Spinal cord (tissue), 10 donors: ENCODE data around the gene CDH3. TPM values are rescaled to one million over a fixed set of nuclear protein-coding genes. Genes with fewer than 3 reads are reported as not detected.

Source experiments
- DNase-seq, 6 donors: peaks; one replicate each; pipeline versions ENCODE4 v3.0.0 to v3.0.0-alpha.2; 2013 to 2015; ENCODE audit warnings: low spot score in 6 of 6, low read depth in 4 of 6
- H3K27ac ChIP-seq: one replicate; pipeline ENCODE4 v1.5.1; 2013; ENCODE audit warnings: low read depth, low read length, control low read depth
- H3K27me3 ChIP-seq: one replicate; pipeline ENCODE4 v1.6.1; 2013; ENCODE audit warnings: low read length; ENCODE audit not compliant: control insufficient read depth, insufficient read depth
- H3K36me3 ChIP-seq: one replicate; pipeline ENCODE4 v1.6.1; 2013; ENCODE audit warnings: low read length; ENCODE audit not compliant: control insufficient read depth, insufficient read depth
- H3K4me1 ChIP-seq: one replicate; pipeline ENCODE4 v1.6.1; 2013; ENCODE audit warnings: low read length; ENCODE audit not compliant: control insufficient read depth, insufficient read depth
- H3K4me3 ChIP-seq: one replicate; pipeline ENCODE4 v1.5.1; 2013; ENCODE audit warnings: low read depth, low read length, control low read depth
- H3K9me3 ChIP-seq: one replicate; pipeline ENCODE4 v1.6.1; 2013; ENCODE audit warnings: low read length; ENCODE audit not compliant: control insufficient read depth, insufficient read depth
- WGBS: methylation state at CpG from one replicate; pipeline ENCODE4 v1.1.5; 2013; ENCODE audit warnings: missing lambda C conversion rate; ENCODE audit not compliant: insufficient coverage; 5-methylcytosine and 5-hydroxymethylcytosine counted together
- polyA plus RNA-seq, 2 donors: library from polyadenylated mRNA; unstranded; fragments of 120-200 nt; gene quantifications; one replicate each; pipeline ENCODE4 v1.2.1, GENCODE V29; 2013; ENCODE audit not compliant: insufficient read length in 2 of 2
- small RNA-seq: library from RNA; depleted of rRNA; stranded (forward); fragments of <200 nt; gene quantifications from one replicate; pipeline ENCODE3, GENCODE V24; 2014; ENCODE audit warnings: low replicate concordance
- total RNA-seq, 2 donors: library from RNA; depleted of rRNA in 1 of 2; stranded (reverse); fragments of 120-200 nt in 1 of 2; fragments of >200 nt in 1 of 2; gene quantifications; one replicate each; pipeline versions ENCODE4 v1.2.3 to v1.2.4, GENCODE V29; 2013 to 2014
- donor health status: healthy.

Gene CDH3
- total and polyA plus RNA-seq, 4 donors = 9.3 to 29.5 (median 25.6) TPM

GRCh38 chr16:68739964-68740627 is 95.0 kb downstream of the CDH3 start:
- Histone ChIP-seq H3K27ac (peak overlapping the region; percentile 47), H3K27me3 (peaks cover 20% of the 10 kb centered on the region)
- WGBS = 63% methylated on average over 4 of the region's 7 CpGs

GRCh38 chr16:68740628-68741346 is 95.7 kb downstream of the CDH3 start:
- peak overlapping the region; percentile 47 for H3K27ac ChIP-seq
- H3K4me1 ChIP-seq = peaks cover 38% of the 10 kb centered on the region
- H3K36me3 ChIP-seq = no peaks in the 10 kb centered on the region
- peaks cover 20% of the 10 kb centered on the region for H3K27me3 ChIP-seq
- H3K4me3 ChIP-seq = no peak overlapping the region
- no peaks in the 10 kb centered on the region for H3K9me3 ChIP-seq
- DNase-seq = no peak
- 72% methylated on average over 4 of the region's 9 CpGs for WGBS

More at GRCh38 chr16:68739964-68740627, 95.0 kb downstream of the CDH3 start:
- Histone ChIP-seq H3K9me3 (no peaks in the 10 kb centered on the region), H3K4me3 (no peak overlapping the region), H3K36me3 (no peaks in the 10 kb centered on the region), H3K4me1 (peaks cover 38% of the 10 kb centered on the region)
- DNase-seq = no peak

GRCh38 chr16:68743664-68744063 is 98.6 kb downstream of the CDH3 start:
- DNase-seq = no peak
- no peak overlapping the region for H3K4me3 ChIP-seq
- H3K4me1 ChIP-seq = peaks cover 22% of the 10 kb centered on the region
- H3K9me3 ChIP-seq = no peaks in the 10 kb centered on the region
- no peaks in the 10 kb centered on the region for H3K36me3 ChIP-seq
- WGBS = no CpG with 5 or more reads among the region's 4 CpGs
- no peaks in the 10 kb centered on the region for H3K27me3 ChIP-seq
- no peak overlapping the region for H3K27ac ChIP-seq

- 63% methylated on average over 8 of the region's 11 CpGs for WGBS
- Histone ChIP-seq H3K4me1 (peaks cover 22% of the 10 kb centered on the region), H3K27ac (no peak overlapping the region), H3K27me3 (no peaks in the 10 kb centered on the region), H3K9me3 (no peaks in the 10 kb centered on the region), H3K4me3 (no peak overlapping the region), H3K36me3 (no peaks in the 10 kb centered on the region)
- DNase-seq = no peak
Observed at GRCh38 chr16:68744744-68745280, 99.7 kb downstream of the CDH3 start.

- H3K9me3 ChIP-seq = no peaks in the 10 kb centered on the region
- no peak for DNase-seq
- no peak overlapping the region for H3K27ac ChIP-seq
- H3K4me3 ChIP-seq = no peak overlapping the region
- no peaks in the 10 kb centered on the region for H3K27me3 ChIP-seq
- H3K4me1 ChIP-seq = peaks cover 11% of the 10 kb centered on the region
- H3K36me3 ChIP-seq = no peaks in the 10 kb centered on the region
Observed at GRCh38 chr16:68746951-68747350, 101.8 kb downstream of the CDH3 start.

- Histone ChIP-seq H3K4me3 (no peak overlapping the region), H3K36me3 (no peaks in the 10 kb centered on the region), H3K27me3 (no peaks in the 10 kb centered on the region), H3K9me3 (no peaks in the 10 kb centered on the region), H3K4me1 (no peaks in the 10 kb centered on the region), H3K27ac (no peak overlapping the region)
- 100% methylated on average over 2 of the region's 3 CpGs for WGBS
- no peak for DNase-seq
Observed at GRCh38 chr16:68749432-68749831, 104.3 kb downstream of the CDH3 start.

Small RNA genes within 50 kb of the gene (small RNA-seq; reads per million reads assigned to genes)
- gene HSPE1P5 (not detected), gene RF01233 (not detected), gene RNA5SP429 (not detected)

Other genes starting within 250 kb of the CDH3 start
- 10 to 100 TPM; 12.7 to 19.6 TPM for gene SMPD3, start 196.8 kb upstream of the CDH3 start, total RNA-seq
- gene SMPD3, start 196.8 kb upstream of the CDH3 start, polyA plus RNA-seq = 10 to 100 TPM; 39.0 to 44.7 TPM
- gene ZFP90, start 106.0 kb upstream of the CDH3 start, total RNA-seq = 10 to 100 TPM; 62.6 to 65.6 TPM
- 10 to 100 TPM; 43.1 to 54.5 TPM for gene ZFP90, start 106.0 kb upstream of the CDH3 start, polyA plus RNA-seq
- 10 to 100 TPM; 35.0 to 45.4 TPM for gene CDH1, start 92.0 kb downstream of the CDH3 start, total RNA-seq
- gene CDH1, start 92.0 kb downstream of the CDH3 start, polyA plus RNA-seq = 10 to 100 TPM; 23.6 to 28.8 TPM
- gene TANGO6, start 198.2 kb downstream of the CDH3 start, total RNA-seq = 10 to 100 TPM; 16.4 to 24.8 TPM
- gene TANGO6, start 198.2 kb downstream of the CDH3 start, polyA plus RNA-seq = 10 to 100 TPM; 10.7 to 11.5 TPM